Upper lobe of left lung (tissue), 6 donors: Measurements from ENCODE around the gene RANGRF. TPM values are rescaled to one million over a fixed set of nuclear protein-coding genes. Genes with fewer than 3 reads are reported as not detected.

Source experiments
- ATAC-seq, 2 donors: fragments of 200-7000 bp; cut with Tn5 transposase; one replicate each; pipeline ENCODE4 v1.9.1; 2022; ENCODE audit warnings: mild to moderate bottlenecking in 2 of 2, moderate library complexity in 2 of 2; ENCODE audit not compliant: low FRiP score in 2 of 2
- DNase-seq, 2 donors: peaks; one replicate each; pipeline ENCODE4 v3.0.0-alpha.2; 2019 to 2020
- H3K27ac ChIP-seq, 4 donors: fragments of 200-600 bp; sonication (generic); one replicate each; pipeline ENCODE4 v1.5.1; 2016 to 2019
- H3K27me3 ChIP-seq, 4 donors: fragments of 200-600 bp; sonication (generic); one replicate each; pipeline ENCODE4 v1.5.1; 2017 to 2019
- H3K36me3 ChIP-seq, 4 donors: fragments of 200-600 bp; sonication (generic); one replicate each; pipeline ENCODE4 v1.5.1; 2016 to 2019
- H3K4me1 ChIP-seq, 4 donors: fragments of 200-600 bp; sonication (generic); one replicate each; pipeline ENCODE4 v1.5.1; 2018 to 2019
- H3K4me3 ChIP-seq, 4 donors: fragments of 200-600 bp; sonication (generic); one replicate each; pipeline ENCODE4 v1.5.1; 2017 to 2019; ENCODE audit warnings: mild to moderate bottlenecking in 2 of 4, moderate library complexity in 1 of 4
- H3K9me3 ChIP-seq, 4 donors: fragments of 200-600 bp; sonication (generic); one replicate each; pipeline ENCODE4 v1.5.1; 2018 to 2019
- EP300 ChIP-seq, 4 donors: sonication (generic); formaldehyde crosslinking; IDR thresholded peaks; one replicate each; pipeline ENCODE4 v1.5.1; 2017; ENCODE audit warnings: antibody characterized with exemption in 4 of 4, control low read depth in 2 of 4
- POLR2A ChIP-seq, 4 donors: fragments of 450-650 bp; IDR thresholded peaks; one replicate each; pipeline ENCODE4 v1.5.1; 2016 to 2017; ENCODE audit warnings: antibody characterized with exemption in 4 of 4, mild to moderate bottlenecking in 2 of 4
- POLR2AphosphoS5 ChIP-seq, 2 donors: sonication (generic); formaldehyde crosslinking; IDR thresholded peaks; one replicate each; pipeline ENCODE4 v1.5.1; 2017; ENCODE audit warnings: antibody characterized with exemption in 2 of 2
- WGBS, 2 donors: methylation state at CpG; one replicate each; pipeline ENCODE4 v1.1.5; 2017 to 2018; 5-methylcytosine and 5-hydroxymethylcytosine counted together
- total RNA-seq, 6 donors: library from RNA; depleted of rRNA in 4 of 6; stranded (reverse); fragments of >200 nt in 4 of 6; gene quantifications; one replicate each; pipeline versions ENCODE4 v1.1.0 to v1.2.1, GENCODE V29; 2016 to 2021
- TF ChIP-seq, protein P1 (sequence below), 6 experiments: fragments of 450-650 bp in 4 of 6; fragments of 200-600 bp in 2 of 6; sonication (generic) in 2 of 6; IDR thresholded peaks; one replicate each; pipeline ENCODE4 v1.5.1; 2016 to 2019; ENCODE audit warnings: antibody characterized with exemption in 6 of 6
- donor health status: DM: no; HTN: no; CAD: no; lungs with moderate emphysema.
- donor health status: DM: no; HTN: yes; CAD: no; lungs with severe emphysema.

Gene RANGRF
- total RNA-seq, 6 donors from 2014 or later = 19.9 to 32.4 (median 26.6) TPM

DNA sequence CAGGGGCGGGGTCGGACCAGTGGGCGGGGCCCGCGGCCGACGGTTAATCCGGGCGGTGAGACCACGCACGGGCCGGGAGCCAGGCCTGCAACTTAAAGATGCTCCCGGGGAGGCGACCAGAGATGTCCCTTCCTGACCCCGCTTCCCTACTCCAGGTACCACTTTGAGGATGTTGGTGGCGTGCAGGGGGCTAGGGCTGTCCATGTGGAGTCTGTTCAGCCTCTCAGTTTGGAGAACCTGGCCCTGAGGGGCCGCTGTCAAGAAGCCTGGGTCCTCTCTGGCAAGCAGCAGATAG lies 580 bp downstream of the RANGRF start:
- Histone ChIP-seq H3K36me3 (no peaks in the 10 kb centered on the region), H3K9me3 (no peaks in the 10 kb centered on the region), H3K27me3 (no peaks in the 10 kb centered on the region), H3K4me1 (peaks cover 10 to 32% (median 29%) of the 10 kb centered on the region in 4 donors), H3K4me3 (peak overlapping the region; percentile 63 to 89 (median 78)), H3K27ac (peak overlapping the region; percentile 90 to 97 (median 94))
- ATAC-seq (no peak), DNase-seq (peak; percentile 84 to 96)
- WGBS, 2 donors = 2 to 3% methylated on average over 11 of the region's 17 CpGs
- TF ChIP-seq, protein P1, sequence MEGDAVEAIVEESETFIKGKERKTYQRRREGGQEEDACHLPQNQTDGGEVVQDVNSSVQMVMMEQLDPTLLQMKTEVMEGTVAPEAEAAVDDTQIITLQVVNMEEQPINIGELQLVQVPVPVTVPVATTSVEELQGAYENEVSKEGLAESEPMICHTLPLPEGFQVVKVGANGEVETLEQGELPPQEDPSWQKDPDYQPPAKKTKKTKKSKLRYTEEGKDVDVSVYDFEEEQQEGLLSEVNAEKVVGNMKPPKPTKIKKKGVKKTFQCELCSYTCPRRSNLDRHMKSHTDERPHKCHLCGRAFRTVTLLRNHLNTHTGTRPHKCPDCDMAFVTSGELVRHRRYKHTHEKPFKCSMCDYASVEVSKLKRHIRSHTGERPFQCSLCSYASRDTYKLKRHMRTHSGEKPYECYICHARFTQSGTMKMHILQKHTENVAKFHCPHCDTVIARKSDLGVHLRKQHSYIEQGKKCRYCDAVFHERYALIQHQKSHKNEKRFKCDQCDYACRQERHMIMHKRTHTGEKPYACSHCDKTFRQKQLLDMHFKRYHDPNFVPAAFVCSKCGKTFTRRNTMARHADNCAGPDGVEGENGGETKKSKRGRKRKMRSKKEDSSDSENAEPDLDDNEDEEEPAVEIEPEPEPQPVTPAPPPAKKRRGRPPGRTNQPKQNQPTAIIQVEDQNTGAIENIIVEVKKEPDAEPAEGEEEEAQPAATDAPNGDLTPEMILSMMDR (IDR thresholded peaks at IDR 0.05) = no peak
- TF ChIP-seq POLR2A (IDR thresholded peaks at IDR 0.05) = no peak
- no peak for TF ChIP-seq EP300 (IDR thresholded peaks at IDR 0.05)
- no peak for TF ChIP-seq POLR2AphosphoS5 (IDR thresholded peaks at IDR 0.05)

DNA sequence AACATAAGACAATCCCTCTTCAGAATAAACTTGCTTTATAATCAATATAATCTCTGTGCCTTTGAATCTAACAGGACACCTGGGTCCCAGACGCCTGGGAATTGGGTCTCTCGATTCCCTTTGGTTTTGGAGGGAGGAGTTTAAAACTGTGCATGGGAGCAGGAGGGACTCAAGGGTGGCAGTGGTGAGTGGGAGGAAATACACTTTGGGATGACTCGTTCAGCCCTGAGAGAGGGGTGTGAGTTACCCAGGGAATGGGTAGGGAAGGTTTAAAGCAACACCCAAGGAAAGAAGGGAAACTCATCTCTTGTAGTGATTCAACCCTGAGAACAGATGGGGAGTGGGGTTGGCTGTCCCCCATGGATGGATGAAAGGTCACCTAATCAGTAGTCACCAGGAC lies 1.6 kb downstream of the RANGRF start:
- Histone ChIP-seq H3K36me3 (no peaks in the 10 kb centered on the region), H3K27me3 (no peaks in the 10 kb centered on the region), H3K4me1 (peaks cover 18 to 38% (median 36%) of the 10 kb centered on the region in 4 donors), H3K4me3 (no peak overlapping the region), H3K27ac (no peak overlapping the region), H3K9me3 (no peaks in the 10 kb centered on the region)
- no peak for ATAC-seq
- WGBS, 2 donors = 53 to 84% methylated on average over 3 of the region's 3 CpGs
- no peak for DNase-seq
- TF ChIP-seq POLR2A (IDR thresholded peaks at IDR 0.05) (no peak), POLR2AphosphoS5 (IDR thresholded peaks at IDR 0.05) (no peak), EP300 (IDR thresholded peaks at IDR 0.05) (no peak)
- TF ChIP-seq, protein P1 (IDR thresholded peaks at IDR 0.05) = no peak

DNA sequence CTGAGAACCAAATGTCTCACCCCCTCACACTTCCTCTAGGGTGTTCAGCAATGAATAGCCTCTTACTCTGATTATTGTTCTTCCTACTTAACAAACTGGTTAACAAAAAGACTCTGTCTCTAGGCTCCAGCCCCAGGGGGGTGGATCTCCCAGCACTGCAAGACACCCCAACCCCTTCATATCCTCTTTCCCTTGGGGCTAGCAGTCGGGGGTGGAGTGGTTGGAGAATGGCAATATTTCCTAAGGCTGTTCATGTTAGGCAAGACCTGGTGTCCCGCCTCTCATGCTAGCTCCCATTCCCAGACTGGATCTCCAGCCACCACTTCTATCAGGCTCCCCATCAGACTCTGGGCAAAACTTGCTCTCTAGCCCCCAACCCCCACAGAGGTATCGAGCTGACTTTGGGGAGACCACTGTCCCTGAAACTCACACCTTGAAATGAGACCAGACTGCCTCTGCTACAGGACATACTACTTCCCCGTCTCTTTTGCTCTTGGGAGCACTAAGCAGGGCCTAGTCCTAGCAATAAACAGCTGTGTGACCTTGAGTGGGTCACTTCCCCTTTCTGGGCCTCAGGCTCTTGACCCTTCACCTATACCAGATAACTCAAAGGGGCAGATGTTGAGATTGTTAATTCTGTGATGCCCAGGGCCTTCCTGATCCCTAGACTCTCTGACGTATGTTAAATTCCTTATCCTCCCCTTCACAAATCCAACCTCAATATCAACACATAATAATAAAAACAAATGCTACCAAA lies 4.3 kb downstream of the RANGRF start:
- H3K4me3 ChIP-seq = no peak overlapping the region
- H3K27ac ChIP-seq = peak overlapping the region in 1 of 4 donors; percentile 31
- no peak for ATAC-seq
- H3K27me3 ChIP-seq = no peaks in the 10 kb centered on the region
- 77 to 78% methylated on average over 5 of the region's 5 CpGs for WGBS, 2 donors
- no peaks in the 10 kb centered on the region for H3K9me3 ChIP-seq
- TF ChIP-seq POLR2A (IDR thresholded peaks at IDR 0.05) (no peak), POLR2AphosphoS5 (IDR thresholded peaks at IDR 0.05) (no peak), EP300 (IDR thresholded peaks at IDR 0.05) (no peak)
- TF ChIP-seq, protein P1 (IDR thresholded peaks at IDR 0.05) = no peak
- H3K36me3 ChIP-seq = no peaks in the 10 kb centered on the region
- peaks cover 17 to 36% (median 23%) of the 10 kb centered on the region in 4 donors for H3K4me1 ChIP-seq
- no peak for DNase-seq

DNA sequence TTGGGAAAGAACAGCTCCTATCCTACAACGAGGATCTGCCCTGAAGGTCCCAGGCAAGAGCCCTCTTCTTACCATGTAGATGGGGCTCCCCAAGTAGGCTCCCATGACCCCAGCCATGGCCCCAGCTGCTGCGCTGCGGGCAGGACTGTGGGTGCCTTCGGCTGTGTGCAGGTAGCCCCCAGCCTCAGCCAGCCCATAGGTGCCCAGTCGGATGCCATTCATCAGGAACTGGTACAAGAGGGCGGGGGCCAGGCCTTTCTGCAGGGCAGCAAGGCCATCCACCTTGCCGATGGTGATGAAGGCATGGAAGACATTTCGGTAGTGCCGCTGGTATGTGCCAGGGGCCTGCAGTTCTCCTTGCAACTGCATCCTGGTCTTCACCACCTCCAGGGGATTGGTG lies 5.9 kb downstream of the RANGRF start:
- no peak overlapping the region for H3K4me3 ChIP-seq

More for the DNA sequence above, 5.9 kb downstream of the RANGRF start:
- Histone ChIP-seq H3K27me3 (no peaks in the 10 kb centered on the region), H3K4me1 (peaks cover 11 to 26% (median 15%) of the 10 kb centered on the region in 4 donors), H3K9me3 (no peaks in the 10 kb centered on the region), H3K36me3 (no peaks in the 10 kb centered on the region), H3K27ac (peak overlapping the region in 3 of 4 donors; percentile 91 to 94 (median 92))
- TF ChIP-seq EP300 (IDR thresholded peaks at IDR 0.05) = no peak
- TF ChIP-seq POLR2A (IDR thresholded peaks at IDR 0.05) = no peak
- TF ChIP-seq POLR2AphosphoS5 (IDR thresholded peaks at IDR 0.05) = no peak
- TF ChIP-seq, protein P1 (IDR thresholded peaks at IDR 0.05) = no peak
- 96 to 100% methylated on average over 5 to 9 of the region's 9 CpGs for WGBS, 2 donors
- peak in 1 of 2 donors; percentile 58 for DNase-seq
- no peak for ATAC-seq
